Panc1 (cell line): ENCODE data around the gene ATP6V0B.
A peak's percentile ranks its signal among the peaks of the same experiment; 100 is the strongest.

Source experiments
- CTCF ChIP-seq: fragments of 450-650 bp; IDR thresholded peaks from 2 replicates; pipeline ENCODE4 v1.5.1; 2017; ENCODE audit warnings: mild to moderate bottlenecking
- POLR2AphosphoS5 ChIP-seq: IDR thresholded peaks from 2 replicates; pipeline ENCODE4 v1.6.1; 2012; ENCODE audit warnings: mild to moderate bottlenecking, low read depth, low read length, moderate library complexity
- TCF7L2 ChIP-seq: IDR thresholded peaks from 2 replicates; pipeline ENCODE4 v1.6.1; 2011; ENCODE audit warnings: mild to moderate bottlenecking, low read depth, low read length, inconsistent platforms

GRCh38 chr1:43991476-43992231, 16.9 kb downstream of the ATP6V0B start, which contains the start of gene CCDC24:
- peak; percentile 68 for TF ChIP-seq POLR2AphosphoS5
- no peak for TF ChIP-seq TCF7L2
- no peak for TF ChIP-seq CTCF
